C4-2B (cell line): ENCODE data around the gene HELZ.

ENCODE experiments used
- CTCF ChIP-seq: fragments of 450-650 bp; conservative IDR thresholded peaks from 2 replicates; pipeline ENCODE4 v1.5.1; 2017; ENCODE audit warnings: mild to moderate bottlenecking
- ZFX ChIP-seq: fragments of 450-650 bp; IDR thresholded peaks from 2 replicates; pipeline ENCODE4 v1.6.1; 2017

- TF ChIP-seq CTCF (no peak), ZFX (no peak)
Observed at GRCh38 chr17:67243284-67243683, 1.7 kb downstream of the HELZ start.
